GM18505 (cell line): ENCODE measurements around the gene GALNT10.

Experiments used
- ATAC-seq: cut with Tn5 transposase; IDR thresholded peaks from one replicate; pipeline ENCODE4 v1.9.1; 2021; ENCODE audit not compliant: unreplicated experiment
- POLR2A ChIP-seq: IDR thresholded peaks from 4 replicates; pipeline ENCODE4 v1.6.1; 2011; ENCODE audit warnings: borderline replicate concordance; ENCODE audit not compliant: insufficient read depth, insufficient read length; ENCODE audit errors: extremely low read depth

GALNT10 gene

DNA sequence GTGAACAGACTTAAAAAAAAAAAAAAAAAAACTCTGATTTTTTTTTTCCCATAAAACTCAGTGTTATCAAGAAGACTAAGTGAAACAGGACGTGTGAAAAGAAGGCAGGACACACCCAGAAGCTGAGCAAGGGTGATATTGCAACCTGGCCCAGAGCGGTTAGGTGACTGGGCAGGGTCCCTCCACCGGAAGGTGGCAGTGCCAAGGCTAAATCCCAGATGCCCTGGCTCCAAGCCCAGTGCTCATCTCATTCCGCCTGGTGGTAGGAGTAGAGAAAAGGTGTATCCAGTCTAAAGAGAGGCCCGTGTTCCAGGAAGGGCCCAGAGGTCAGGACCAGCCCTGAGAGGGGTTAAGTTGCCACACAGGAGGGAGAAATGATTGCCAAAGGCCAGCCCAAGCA, 203.8 kb downstream of the GALNT10 start:
- no peak for ATAC-seq
- TF ChIP-seq POLR2A = no peak

DNA sequence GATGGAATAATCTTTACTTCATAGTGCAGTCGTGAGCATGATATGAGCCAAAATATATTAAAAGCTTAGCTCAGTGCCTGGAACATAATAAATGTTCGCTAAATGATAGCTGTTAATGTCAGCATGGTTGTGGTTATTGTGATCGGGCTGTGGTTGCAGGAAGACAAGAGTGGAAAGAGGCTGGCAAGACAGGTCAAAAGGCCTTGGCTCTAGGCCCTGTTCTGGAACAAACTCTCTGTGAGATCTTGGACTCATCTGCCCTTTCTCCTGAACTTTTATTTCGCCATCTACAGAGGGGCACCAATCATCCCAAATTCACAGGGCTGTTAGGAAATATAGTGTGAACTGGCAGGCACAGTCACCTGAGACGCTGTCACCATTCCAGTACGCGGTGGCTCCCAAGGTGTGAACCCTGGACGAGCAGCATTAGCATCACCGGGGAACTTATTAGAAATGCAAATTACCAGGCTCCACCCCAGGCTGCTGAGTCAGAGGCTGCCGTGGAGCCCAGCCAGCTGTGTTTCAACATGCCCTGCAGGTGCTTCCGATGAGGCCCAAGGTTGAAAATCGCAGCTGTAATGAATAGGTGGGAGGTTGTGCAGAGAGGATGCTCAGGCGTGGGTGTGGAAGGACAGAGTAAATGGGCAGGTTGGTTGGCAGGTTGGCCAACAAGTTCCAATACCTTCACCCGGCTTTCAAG, 205.0 kb downstream of the GALNT10 start:
- peak; percentile 61 for ATAC-seq

DNA sequence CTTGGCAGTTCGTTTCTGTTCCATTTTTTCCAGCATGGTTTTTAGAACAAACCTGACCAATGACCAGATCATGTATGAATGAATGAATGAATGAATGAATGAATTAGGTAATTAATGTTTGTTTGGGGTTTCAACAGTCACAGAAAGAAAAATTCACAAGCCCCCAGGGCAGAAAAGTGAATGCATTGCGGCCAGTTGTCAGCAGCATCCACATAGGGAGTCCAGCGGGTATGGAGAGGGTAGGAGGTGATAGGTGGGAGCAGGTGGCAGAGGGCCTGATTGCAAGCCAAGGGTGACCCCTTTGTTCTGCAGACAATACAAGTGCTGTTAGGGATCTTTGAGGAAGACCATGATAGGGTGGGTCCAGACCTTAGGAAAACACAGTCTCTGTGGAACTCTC, 205.6 kb downstream of the GALNT10 start:
- no peak for TF ChIP-seq POLR2A
- ATAC-seq = no peak

More for the DNA sequence above, 205.0 kb downstream of the GALNT10 start:
- no peak for TF ChIP-seq POLR2A

DNA sequence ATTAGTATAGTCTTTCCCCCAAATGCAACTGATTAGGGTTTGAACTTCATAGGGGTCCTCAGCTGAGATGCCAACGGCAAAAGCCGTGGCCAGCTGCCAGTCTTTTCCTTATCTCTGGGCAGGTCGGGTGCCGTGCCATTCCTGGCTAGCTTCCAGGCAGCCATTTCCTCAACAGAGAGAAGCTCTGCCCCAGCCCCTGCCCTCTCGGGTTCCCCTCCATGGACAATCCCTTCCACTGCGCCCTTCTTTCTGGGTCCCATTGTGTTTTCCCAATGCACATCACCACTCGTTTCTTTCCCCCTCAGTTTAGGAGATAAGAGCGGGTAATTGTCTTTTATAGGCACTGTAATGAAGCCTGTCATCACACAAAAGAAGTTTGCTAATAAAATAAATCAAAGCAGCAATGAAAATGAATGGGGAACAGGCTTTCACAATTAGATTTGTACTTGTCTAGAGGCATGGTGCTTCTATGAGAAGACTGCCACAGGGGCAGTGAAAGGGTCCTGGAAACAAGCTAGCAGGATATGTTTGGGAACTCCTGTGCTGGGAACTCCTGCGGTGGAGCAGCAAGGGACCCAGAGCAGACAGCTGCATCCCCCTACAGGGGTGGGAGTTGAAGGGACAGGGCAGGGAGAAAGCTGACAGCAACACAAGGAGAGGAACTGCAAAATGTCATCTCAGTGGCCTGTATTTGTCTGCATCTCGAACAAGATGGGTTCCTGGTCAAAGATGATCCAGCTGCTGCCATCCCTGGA, 207.3 kb downstream of the GALNT10 start:
- ATAC-seq = no peak
- TF ChIP-seq POLR2A = no peak

DNA sequence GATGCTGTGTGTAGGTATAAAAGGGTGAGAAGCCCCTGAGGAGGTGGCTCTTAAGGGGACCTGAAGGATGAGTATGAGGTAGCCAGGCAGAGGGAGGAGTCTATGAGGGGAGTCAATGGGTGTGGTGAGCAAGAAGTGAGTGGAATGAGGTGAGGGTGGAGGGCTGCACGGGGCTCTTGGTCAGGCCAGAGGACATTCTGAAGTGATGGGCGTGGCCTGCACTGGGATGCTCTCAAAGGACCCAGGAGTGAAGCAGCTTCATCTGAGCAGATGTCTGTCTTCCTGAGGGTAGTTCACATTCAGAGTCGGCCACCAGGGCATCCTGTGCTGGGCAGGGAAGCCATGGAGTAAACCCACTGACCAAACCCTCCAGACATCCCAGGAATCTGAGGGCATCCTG, 210.1 kb downstream of the GALNT10 start:
- no peak for ATAC-seq
- no peak for TF ChIP-seq POLR2A

DNA sequence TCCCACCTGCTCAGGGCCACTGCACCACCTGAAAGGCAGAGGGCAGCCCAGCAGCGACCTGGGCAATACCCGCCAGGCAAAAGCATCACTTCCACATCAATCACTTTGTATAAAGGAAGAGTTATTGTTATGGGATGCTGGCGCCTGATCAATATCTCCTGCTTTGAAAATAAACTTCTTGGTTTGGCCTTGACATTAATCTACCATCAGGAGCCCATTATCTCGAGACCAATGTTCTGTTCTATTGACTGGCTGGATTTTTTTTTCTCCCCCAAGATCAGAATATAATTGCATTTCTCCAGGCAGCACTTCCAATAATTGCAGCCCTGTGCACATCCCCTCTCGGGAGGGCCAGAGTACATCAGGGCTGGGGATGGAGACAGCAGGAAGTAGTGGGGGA, 210.8 kb downstream of the GALNT10 start:
- ATAC-seq = no peak
- TF ChIP-seq POLR2A = no peak

DNA sequence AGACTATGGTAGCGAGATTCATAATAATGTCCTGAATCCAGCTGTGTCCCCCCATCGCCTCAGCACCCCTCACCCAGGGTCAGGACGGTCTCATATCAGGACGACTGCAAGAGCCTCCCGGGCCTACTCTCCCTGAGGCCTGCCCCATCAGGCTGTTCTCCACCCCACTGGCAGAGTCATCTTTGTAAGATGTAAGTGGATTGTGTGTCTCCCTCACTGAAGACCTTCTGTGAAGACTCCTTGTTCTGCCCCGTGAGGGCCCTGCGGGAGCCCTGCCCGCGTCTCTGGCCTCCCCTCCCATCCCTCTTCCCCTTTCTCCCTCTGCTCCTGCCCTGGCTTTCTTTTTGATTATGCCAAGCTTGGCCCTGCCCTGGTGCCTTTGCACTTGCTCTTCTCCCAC, 211.4 kb downstream of the GALNT10 start:
- ATAC-seq = no peak
- TF ChIP-seq POLR2A = no peak

DNA sequence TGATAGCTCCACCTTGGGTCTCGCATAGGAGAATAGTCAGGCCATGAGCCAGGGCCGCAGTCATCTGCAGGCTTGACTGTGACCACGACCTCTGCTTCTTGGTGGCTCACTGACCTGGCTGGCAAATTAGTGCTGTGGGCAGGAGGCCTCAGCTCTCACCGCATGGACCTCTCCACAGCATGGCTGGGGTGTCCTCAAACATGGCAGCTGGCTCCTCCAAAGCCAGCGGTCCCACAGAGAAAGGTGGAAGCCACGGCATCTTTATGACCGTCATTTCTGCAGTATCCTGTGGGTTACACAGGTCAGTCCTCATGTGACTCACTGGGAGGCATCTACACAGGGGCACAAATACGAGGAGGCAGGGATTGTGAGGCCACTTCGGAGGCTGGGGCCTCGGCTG, 212.1 kb downstream of the GALNT10 start:
- ATAC-seq = no peak
- TF ChIP-seq POLR2A = no peak

DNA sequence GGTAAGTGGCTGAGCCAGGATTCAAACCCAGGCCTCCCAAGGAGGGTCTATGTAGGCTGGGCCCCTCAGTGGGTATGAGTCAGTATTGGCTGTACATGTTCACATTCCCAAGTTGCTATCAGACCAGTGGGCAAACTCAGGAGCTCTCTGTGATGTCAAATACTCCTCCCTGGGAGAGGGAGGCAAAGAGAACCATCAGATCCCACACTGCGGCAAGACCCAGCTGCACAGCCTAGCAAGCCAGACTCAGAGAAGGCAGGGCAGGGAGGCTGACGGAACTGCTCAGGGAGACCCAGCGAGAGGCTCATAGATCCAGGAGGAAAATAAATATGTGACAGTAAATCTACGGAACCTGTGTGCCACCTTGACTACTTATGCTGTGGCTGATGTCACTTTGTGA, 212.7 kb downstream of the GALNT10 start:
- no peak for TF ChIP-seq POLR2A
- ATAC-seq = no peak

DNA sequence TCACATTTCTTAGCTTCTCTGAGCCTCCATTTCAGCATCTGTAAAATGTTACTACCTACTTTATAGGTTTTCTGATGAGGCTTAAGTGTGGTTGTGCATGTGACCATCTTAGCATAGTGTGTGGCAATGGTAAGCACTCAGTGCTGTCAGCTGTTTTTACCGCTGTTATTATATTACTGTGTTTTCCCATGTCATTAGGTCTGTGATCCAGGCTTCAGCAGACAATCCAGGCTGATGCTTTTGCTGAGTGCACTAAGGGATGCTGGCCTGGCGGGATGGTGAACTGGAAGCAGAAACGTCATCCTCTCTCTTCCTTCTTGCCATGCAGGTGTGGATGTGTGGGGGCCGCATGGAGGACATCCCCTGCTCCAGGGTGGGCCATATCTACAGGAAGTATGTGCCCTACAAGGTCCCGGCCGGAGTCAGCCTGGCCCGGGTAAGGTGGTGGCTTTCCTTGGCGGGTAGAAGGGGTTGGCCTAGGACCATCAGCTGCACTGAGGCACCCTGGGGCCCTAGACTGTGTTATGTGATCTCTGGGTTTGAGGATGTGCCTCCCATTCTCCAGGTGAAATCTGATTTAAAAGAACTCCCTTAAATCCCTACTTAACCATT, 213.3 kb downstream of the GALNT10 start:
- ATAC-seq = no peak

DNA sequence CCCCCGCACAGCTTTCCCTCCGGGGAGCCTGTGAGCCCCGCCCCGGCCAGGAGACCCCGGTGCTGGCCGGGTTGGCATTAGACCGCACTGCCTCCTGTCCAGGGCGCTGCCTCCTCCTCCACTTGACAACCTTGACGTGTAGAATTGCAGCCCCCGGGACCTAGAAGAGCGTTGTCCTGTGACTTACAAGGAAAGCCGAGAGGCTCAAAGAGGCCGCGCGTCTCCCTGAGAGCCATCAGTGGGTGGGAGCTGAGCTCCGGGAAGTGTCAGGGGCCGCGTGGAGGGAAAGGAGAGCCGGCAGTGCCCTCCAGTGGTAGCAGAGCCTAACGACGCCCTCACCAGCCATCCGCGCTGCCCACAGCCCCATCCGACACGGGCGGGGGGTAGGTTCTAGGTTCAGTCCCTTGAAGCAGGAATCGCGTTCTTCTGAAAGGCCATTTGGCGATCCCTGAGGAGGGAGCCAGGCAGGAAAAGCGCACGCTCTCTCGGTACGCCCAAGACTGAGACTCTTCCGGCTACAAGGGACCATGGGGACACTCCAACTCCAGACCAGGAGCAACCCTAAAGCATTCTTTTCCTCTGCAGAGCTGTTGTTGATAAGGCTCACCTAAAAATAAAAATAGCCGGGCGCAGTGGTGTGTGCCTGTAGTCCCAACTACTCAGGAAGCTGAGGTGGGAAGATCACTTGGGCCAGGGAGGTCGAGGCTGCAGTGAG, 214.7 kb downstream of the GALNT10 start:
- ATAC-seq = peak; percentile 98
- TF ChIP-seq POLR2A = peak; percentile 24

More for the DNA sequence above, 213.3 kb downstream of the GALNT10 start:
- TF ChIP-seq POLR2A = no peak

DNA sequence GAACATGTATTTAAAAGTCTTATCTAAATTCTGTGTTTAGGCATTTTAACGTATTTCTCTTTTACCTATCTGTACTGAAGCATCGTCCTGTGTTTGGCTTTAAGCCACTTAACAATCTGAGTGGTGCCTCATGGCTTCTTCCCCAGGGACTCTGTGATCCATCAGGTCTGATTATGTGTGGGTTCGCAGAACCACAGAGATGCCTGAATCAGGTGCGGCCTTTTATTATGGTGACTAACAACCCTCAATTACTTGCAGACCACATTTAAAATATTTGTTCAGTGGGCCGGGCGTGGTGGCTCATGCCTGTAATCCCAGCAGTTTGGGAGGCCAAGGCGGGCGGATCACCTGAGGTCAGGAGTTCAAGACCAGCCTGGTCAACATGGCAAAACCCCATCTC, 215.7 kb downstream of the GALNT10 start:
- ATAC-seq = no peak
- TF ChIP-seq POLR2A = no peak

DNA sequence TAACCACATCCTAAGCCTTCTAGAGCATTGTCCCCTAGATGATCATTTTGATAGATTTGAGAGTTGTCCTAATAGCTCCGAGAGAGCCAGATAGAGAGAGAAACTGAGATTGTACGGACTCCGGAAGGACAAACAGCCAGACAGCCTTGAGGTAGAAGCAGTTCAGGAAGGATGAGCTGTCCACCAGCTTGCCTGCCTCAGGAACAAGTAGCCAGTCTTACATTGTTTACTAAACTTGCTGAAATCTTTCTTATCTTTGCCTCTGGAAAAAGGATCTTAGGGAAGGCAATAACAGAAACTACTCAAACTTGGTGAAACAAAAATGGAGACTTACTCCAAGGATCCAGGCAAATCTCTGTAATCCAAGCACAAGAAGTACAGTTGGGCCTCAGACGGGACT, 216.3 kb downstream of the GALNT10 start:
- ATAC-seq = no peak
- TF ChIP-seq POLR2A = no peak
